Left renal cortex interstitium (tissue), 4 donors: ENCODE data around the gene NEBL. TPM values are rescaled to one million over a fixed set of nuclear protein-coding genes. Genes with fewer than 3 reads are reported as not detected.

Experiments
- DNase-seq, 4 donors: peaks; one replicate each; pipeline ENCODE4 v3.0.0-alpha.2; 2013; ENCODE audit warnings: low read depth in 4 of 4, low spot score in 2 of 4, missing footprints in 1 of 4
- polyA plus RNA-seq, 4 donors: library from polyadenylated mRNA; unstranded; fragments of 120-200 nt; gene quantifications; one replicate each; pipeline ENCODE4 v1.2.1, GENCODE V29; 2013; ENCODE audit not compliant: insufficient read length in 4 of 4

The NEBL gene
- polyA plus RNA-seq, 4 donors, result 75.5 to 87.0 (median 84.6) TPM

GRCh38 chr10:20874261-20874660, 22.9 kb downstream of the NEBL start:
- no peak for DNase-seq

GRCh38 chr10:20871970-20872369, 25.1 kb downstream of the NEBL start:
- DNase-seq, result no peak

DNA sequence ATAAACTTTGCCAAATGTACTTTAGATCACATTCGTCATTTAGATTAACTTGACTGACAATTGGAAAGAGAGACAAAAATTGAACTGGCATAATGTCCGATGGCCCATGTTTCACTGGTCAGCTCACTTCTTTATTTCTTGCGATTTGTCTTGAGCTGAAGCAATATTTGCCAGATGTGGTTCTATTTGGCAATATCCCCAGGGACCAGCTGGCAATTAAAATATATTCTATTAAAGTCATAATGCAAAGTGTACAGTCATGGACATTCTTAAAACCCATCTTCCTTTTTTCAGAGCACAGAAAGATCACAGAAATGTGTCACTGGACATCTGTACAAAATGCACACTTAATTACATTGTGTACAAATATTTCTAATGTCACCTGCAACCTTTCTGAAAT, 26.3 kb downstream of the NEBL start:
- DNase-seq, result no peak

DNA sequence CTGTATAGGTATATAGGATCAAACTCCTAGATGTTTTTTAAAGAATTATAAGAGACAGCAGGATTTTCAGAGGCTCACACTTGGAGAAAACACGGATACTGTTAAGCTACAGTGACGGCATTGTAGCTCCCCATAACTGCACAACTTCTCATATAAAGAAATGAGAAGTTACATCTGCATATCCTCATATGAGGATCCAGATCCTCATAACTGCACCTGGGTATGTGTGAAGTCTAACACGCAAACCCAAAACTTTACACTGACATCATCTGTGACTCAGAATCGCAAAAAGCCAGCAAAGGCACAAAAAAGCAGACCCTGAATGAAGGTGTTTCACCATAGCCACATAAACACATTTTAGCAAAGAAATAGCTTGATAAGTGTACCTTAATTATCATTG, 34.1 kb downstream of the NEBL start:
- DNase-seq, result no peak

GRCh38 chr10:20858292-20859124, 38.6 kb downstream of the NEBL start:
- peak in 2 of 4 donors; percentile 21 to 34 for DNase-seq

GRCh38 chr10:20856484-20856883, 40.6 kb downstream of the NEBL start:
- DNase-seq, result no peak

DNA sequence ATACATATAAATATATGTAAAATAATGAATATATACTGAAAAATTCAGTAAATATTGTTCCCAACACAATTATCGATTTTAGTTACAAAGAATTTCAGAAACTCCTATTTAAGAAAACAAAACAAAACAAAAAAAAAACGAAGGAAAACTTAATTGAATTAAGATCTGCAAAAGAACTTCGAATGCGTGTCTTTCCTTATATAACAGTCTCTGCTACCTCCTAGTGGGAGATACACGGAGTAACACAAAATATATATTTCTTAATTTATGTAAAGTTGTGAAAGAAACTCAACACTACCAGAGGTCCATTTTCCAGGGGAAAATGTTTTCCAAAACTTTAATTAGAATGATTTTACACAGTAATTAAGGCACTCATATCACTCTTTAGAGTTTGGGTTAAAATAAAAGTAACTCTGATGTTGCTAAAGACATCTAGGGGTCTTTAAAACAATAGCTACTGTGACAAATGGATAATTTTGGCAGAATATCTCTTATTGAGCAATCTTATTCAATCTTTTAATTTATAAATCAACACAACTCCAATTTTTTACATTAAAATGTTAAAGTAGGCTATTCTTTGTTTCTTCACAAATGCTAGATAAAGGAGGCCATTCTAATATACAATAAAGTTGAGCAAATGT, 41.6 kb downstream of the NEBL start:
- DNase-seq, result peak in 1 of 4 donors; percentile 19

DNA sequence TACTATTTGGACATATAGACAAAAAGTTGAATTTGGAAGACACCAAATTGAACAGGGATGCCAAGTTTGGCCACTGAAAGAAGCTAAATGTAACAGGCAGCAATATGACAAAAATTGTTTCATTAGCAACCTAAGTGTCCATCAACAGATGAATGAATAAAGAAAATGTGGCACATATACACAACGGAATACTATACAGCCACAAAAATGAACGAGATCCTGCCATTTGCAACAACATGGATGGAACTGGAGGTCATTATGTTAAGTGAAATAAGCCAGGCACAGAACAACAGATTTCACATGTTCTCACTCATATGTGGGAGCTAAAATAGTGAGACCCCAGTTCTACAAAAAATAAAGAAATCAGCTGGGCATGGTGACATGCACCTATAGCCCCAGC, 43.8 kb downstream of the NEBL start:
- DNase-seq, result no peak

DNA sequence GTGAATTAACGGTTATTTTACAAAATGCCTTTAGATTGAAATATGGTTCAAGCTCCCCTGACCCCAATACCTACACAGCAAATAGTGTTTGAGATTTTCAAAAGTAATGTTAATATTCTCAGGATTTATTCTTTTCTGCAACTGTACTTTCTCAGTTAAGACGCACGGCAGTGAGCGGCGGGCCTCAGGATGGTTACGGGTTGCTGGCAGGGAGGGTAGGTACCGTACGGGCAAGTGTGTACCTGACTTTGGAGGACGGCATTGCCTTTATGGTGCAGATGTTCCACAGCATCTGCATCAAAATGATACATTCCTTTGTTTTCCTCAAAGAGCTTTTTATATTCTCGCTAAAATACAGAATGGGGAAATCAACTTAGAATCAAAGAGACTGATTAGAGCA, 44.8 kb downstream of the NEBL start:
- no peak for DNase-seq

DNA sequence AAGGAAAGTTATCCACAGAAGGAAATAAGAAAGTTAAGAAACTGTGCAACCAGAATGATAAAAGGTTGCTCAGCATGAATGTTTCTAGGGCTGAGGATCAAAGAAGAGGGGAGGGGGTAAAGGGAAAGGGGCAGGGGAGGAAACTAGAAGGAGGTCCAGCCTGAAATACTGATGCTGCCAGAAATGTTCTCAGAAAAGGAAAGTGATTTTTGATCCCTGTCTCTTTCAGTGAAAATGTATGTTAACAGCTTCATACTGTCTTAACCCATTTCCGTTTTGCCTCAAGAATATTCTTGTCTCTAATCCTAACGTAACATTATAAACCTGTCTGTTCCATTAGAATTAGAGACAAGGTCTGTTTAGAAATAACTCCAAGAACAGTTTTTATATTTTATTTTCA, 49.6 kb downstream of the NEBL start:
- no peak for DNase-seq

DNA sequence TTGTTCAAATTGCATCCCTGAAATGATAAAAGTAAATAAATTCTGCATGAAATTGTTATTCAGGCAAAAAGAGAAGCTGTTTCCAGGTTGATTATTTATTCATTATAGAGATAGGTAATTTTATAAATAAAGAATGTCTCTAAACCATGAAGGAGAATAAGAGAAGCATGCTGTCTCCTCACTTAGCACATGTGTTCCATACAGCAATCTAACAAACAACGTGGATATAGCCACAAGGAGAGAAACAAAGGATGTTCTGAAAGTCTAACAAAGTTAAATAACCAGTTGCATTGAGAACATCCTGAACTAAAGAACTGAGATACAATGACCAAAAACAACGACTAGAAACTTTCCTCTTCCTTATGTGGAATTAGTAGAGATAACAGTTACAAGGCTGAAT, 50.8 kb downstream of the NEBL start:
- DNase-seq, result no peak

DNA sequence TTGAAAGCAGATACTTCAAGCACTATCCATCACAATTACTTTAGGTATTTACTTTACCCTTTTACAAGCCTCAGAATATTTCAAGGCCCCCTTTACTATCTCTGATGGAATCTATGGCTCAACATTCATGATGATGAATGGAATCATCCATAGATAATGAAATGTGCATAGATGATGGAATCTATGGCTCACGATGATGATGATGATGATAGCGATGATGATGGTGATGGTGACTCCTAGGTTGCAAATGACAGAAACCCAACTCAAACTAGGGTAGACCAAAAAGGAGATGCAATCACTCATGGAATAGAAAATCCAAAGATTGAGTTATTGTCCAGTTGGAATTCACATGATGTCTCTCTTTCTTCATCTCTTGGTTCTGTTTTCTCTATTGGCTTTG, 55.7 kb downstream of the NEBL start:
- DNase-seq, result no peak

- DNase-seq, result no peak
These were observed 57.2 kb downstream of the NEBL start for GRCh38 chr10:20839910-20840309.

GRCh38 chr10:20839141-20839540, 58.0 kb downstream of the NEBL start:
- DNase-seq, result no peak

DNA sequence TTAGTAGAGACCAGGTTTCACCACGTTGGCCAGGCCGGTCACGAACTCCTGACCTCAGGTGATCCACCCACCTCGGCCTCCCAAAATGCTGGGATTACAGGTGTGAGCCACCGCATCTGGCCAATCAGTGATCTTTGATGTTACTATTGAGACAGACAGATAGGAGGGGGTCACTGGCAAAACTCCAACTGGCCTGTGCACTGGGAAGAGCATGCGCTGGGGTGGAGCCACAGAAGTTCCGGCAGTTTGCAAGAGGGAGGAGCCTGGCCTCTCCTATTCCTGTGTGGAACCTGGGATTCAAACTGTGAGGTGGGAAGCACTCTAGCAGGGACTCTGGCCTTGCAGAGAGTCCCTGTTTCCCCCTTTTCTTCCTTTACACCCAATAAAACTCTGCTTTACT, 60.7 kb downstream of the NEBL start:
- no peak for DNase-seq

DNA sequence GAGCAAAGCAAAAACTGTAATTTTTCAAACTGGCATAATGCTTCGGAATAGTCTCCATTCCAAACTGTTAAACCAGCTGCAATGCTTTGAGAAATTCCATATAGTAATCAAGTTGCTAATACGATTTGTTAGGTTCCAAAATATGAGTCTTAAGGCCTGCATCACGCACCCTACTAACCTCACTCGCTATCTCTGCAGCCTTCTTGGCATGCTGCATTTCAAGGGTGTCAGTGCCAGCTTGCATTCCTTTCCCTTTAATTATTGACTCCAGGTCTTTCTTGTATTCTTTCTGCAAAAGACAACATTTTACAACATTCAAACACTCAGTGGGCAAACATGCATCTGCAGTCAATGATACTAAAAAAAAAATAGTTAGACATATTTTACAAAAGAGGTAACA, 61.8 kb downstream of the NEBL start:
- DNase-seq, result no peak

DNA sequence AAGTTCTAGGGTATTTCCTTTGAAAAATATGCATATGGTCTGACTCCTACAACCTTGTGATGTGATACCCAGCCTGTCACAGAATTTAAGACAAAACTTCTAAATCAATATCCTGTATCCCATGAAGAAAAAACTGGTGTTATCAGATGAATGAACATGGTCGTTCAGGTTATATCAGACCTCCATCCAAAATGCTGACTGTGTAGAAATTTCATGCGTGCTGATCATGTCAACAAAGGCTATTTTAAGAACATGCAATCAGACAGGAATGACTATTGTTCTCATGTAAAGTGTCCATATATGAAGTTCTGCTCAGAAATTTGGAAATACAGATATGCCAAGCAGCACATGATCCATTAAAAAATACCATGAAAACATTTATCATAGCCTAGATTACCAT, 62.3 kb downstream of the NEBL start:
- no peak for DNase-seq

GRCh38 chr10:20822825-20823224, 74.3 kb downstream of the NEBL start:
- no peak for DNase-seq

GRCh38 chr10:20817646-20818045, 79.5 kb downstream of the NEBL start:
- no peak for DNase-seq

DNA sequence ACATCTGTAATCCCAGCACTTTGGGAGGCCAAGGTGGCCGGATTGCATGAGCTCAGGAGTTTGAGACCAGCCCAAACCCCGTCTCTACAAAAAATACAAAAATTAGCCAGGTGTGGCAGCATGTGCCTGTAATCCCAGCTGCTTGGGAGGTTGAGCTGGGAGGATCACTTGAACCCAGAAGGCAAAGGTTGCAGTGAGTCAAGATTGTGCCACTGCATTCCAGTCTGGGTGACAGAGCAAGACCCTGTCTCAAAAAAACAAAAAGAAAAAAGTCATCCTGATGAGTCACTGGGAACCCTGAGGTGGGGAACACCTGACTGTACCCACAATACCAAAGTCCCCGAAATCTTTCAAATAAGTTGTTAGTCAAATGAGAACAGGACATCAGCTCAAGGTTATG, 80.0 kb downstream of the NEBL start:
- no peak for DNase-seq

GRCh38 chr10:20814116-20814515, 83.0 kb downstream of the NEBL start:
- DNase-seq, result no peak

GRCh38 chr10:20811131-20811530, 86.0 kb downstream of the NEBL start:
- DNase-seq, result no peak
